Dedifferentiated amniotic fluid mesenchymal stem cell (primary cell): ENCODE data around the gene EP300.
"Not testable (repeated sequence)": the region's sequence is repeated elsewhere in the genome, so short reads cannot be mapped to it uniquely, and the experiment has no call there.

Experiments used
- DNase-seq: peaks from one replicate; pipeline ENCODE4 v3.0.0-alpha.2; 2016; ENCODE audit errors: extremely low spot score

EP300 gene

GRCh38 chr22:41085842-41086241 is 6.5 kb upstream of the EP300 start:
- DNase-seq: no peak

DNA sequence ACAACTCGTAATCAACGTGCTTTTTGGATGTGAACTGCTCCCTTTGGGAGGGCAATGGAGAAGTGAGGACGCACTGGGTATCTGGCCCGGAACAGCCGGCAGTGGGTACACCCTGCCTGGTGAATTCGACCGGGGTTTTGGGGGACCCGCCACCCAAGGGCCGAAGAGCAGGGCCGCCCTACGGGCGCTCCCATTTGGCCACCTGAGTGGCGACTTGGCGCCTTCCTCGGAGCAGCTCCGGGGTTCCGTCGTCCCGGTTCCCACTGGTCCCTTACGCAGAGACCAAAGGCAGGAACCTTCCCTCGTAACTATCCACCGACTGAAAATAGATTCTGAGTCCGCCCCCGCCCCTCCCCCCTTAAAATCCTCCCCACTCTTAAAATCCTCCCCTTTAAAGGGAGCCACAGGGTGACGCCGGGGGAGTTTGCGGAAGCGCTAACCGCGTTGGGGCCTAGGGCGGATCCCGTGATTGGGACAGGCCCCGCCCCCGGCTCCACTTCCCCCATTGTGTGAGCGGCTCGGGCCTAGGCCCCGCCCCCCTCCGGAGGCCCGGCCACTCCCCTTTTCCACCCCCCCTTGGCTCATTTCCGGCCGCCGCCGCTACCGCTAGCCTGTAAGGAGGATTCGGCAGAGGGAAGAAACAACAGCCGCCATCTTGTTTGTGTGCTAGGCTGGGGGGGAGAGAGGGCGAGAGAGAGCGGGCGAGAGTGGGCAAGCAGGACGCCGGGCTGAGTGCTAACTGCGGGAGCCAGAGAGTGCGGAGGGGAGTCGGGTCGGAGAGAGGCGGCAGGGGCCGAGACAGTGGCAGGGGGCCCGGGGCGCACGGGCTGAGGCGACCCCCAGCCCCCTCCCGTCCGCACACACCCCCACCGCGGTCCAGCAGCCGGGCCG is 1.0 kb upstream of the EP300 start:
- DNase-seq: peak; percentile 97

GRCh38 chr22:41092847-41093411 is 537 bp downstream of the EP300 start:
- DNase-seq: peak; percentile 23

GRCh38 chr22:41094041-41094593 is 1.7 kb downstream of the EP300 start:
- DNase-seq: peak; percentile 23

DNA sequence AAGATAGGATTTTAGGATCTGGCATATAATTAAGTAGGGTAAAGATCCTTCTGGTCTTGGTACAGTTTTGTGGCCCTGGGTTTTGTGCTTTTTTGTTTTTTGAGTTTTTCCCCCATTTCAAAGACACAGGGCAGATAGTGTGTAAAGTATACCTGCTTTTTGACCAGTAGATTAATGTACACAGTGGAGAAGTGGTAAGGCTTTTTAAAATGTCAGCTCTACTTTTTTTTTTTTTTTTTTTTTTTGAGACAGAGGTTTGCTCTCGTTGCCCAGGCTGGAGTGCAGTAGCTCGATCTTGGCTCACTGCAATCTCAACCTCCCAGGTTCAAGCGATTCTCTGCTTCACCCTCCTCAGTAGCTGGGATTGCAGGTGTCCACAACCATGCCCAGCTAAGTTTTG is 4.0 kb downstream of the EP300 start:
- no peak for DNase-seq

- no peak for DNase-seq
Observed at GRCh38 chr22:41096841-41097240, 4.4 kb downstream of the EP300 start.

DNA sequence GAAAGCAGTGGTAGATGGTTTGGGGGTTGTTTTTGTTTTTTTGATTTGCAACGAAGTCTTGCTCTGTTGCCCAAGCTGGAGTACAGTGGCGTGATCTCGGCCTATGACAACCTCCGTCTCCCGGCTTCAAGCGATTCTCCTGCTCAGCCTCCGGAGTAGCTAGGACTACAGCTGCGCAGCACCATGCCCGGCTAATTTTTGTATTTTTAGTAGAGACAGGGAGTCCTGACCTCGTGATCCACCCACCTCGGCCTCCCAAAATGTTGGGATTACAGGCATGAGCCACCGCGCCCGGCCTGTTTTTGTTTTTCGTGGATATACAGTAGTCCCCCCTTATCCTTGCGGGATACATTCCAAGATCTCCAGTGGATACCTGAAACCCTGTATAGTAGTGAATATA is 6.6 kb downstream of the EP300 start:
- DNase-seq: no peak

DNA sequence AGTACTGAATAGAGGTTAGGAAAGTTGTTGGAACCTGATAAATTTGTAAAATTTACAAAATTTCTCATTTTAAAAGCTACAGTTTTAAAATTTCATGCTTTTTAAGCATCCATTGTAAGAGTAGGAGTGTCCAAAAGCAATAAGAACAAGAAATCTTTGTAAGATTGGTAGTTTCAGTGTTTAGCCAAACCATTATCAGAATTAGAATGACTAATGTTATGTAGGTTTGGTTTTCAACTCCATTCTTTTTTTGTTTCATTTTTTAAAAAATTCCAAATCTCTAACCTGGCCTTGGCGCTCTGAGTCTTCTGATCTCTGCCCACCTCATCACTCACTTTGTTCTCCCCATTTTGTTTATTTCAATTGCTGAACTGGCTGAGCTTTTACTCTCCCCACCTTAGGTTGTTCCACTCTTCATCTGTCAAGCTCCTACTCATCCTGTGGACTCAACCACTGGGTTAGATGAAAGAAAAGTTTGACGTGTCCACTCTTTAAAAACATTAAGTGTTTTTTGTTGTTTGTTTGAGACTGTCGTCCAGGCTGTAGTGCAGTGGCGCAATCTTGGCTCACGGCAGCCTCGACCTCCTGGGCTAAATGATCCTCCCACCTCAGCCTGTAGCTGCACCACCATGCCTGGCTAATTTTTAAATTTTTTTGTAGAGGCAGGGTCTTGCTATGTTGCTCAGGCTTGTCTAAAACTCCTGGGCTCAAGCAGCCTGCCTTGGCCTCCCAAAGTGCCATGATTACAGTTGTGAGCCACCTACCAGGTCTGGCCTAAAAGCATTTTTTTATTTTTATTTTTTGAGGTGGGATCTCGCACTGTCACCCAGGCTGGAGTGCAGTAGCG is 14.0 kb downstream of the EP300 start:
- DNase-seq: no peak

DNA sequence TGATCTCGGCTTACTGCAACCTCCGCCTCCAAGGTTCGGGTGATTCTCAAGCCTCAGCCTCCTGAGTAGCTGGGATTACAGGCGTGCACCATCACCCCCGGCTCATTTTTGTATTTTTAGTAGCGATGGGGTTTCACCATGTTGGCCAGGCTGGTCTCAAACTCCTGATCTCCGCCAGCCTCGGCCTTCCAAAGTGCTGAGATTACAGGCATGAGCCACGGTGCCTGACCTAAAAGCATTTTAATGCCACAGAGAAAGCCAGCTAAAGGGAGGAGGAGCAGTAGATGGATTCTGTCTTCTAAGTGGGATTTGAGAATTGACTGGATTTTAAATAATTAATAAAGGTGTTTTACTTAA is 14.6 kb downstream of the EP300 start:
- DNase-seq: not testable (repeated sequence)

DNA sequence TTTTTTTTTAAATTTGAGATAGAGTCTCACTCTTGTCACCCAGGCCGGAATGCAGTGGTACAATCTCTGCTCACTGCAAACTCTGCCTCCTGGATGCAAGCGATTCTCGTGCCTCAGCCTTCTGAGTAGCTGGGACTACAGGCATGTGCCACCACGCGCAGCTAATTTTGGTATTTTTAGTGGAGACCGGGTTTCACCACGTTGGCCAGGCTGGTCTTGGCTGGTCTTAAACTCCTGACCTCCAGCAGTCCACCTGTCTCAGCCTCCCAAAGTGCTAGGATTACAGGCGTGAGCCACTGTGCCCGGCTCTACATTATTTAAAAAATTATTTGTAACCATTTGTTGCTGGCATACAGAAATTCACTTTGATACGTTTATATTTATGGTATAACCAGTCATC is 18.6 kb downstream of the EP300 start:
- no peak for DNase-seq

DNA sequence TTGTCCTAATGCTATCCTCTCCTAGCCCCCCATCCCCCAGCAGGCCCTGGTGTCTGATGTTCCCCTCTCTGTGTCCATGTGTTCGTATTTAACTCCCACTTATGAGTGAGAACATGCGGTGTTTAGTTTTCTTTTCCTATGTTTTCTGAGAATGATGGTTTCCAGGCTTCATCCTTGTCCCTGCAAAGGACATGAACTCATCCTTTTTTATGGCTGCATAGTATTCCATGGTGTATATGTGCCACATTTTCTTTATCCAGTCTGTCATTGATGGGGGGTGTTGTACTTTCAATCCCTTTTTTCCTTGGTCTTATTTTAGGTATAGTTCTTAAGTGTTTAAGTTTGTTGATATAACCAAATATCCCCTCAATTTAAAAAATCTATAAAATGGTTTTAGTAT is 23.9 kb downstream of the EP300 start:
- DNase-seq: no peak

DNA sequence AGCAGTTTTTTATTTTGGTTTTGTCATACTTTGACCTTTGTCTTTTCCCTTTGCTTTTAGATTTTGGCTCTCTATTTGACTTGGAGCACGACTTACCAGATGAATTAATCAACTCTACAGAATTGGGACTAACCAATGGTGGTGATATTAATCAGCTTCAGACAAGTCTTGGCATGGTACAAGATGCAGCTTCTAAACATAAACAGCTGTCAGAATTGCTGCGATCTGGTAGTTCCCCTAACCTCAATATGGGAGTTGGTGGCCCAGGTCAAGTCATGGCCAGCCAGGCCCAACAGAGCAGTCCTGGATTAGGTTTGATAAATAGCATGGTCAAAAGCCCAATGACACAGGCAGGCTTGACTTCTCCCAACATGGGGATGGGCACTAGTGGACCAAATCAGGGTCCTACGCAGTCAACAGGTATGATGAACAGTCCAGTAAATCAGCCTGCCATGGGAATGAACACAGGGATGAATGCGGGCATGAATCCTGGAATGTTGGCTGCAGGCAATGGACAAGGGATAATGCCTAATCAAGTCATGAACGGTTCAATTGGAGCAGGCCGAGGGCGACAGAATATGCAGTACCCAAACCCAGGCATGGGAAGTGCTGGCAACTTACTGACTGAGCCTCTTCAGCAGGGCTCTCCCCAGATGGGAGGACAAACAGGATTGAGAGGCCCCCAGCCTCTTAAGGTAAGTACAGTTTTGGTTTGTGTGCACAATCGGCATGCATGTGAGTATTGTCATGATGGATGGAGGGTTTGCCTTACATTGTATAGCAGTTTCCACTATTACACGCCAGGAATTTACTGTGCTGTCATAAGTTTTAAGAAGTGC is 25.0 kb downstream of the EP300 start:
- DNase-seq: no peak

DNA sequence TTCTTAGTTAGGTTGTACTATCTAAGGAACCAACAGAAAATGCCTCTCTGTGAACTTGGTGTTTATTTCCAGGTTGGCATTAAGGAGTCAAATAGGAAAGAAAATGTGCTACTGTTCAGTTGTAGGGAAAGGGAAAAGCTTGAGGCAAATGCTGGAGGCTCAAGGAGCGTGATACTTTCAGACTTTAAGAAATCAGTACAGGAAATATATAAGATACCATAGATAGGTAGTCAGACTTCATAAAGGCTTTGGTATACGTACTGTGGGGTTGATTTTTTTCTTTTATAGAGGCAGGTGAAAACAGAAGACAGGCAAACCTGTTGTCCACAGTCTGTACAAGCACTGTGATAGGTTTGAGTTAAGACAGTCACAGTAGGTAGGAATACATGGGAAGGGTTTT is 30.8 kb downstream of the EP300 start:
- DNase-seq: no peak

DNA sequence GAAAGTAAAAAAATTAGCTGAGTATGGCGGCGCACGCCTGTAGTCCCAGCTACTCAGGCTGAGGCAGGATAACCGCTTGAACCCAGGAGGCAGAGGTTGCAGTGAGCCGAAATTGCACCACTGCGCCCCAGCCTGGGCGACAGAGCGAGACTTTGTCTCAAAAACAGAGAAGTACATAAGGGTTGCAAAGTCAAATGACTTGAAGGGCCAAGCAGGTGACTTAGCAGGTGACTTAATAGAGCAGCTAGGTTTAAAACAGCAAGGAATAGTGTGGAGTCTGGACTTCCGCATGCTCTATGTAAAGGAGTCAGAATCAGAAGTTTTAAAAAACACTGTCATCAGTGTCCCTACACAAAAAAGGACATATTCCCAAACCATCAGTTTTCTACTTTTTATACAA is 31.7 kb downstream of the EP300 start:
- DNase-seq: no peak

- no peak for DNase-seq
Observed at GRCh38 chr22:41127451-41127850, 35.1 kb downstream of the EP300 start.

DNA sequence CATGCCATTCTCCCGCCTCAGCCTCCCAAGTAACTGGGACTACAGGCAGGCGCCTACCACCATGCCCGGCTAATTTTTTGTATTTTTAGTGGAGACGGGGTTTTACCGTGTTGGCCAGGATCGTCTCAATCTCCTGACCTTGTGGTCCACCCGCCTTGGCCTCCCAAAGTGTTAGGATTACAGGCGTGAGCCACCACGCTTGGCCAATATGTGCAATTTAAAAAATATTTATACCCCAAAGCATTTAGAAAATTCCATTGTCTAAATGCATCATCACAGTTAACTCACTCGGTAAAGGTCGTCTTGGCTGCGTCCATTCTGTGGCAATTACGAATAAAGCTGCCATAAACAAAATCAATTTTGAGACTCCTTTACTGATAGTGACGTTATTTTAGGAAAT is 36.2 kb downstream of the EP300 start:
- no peak for DNase-seq

- DNase-seq: no peak
Observed at GRCh38 chr22:41132550-41132949, 40.2 kb downstream of the EP300 start.

DNA sequence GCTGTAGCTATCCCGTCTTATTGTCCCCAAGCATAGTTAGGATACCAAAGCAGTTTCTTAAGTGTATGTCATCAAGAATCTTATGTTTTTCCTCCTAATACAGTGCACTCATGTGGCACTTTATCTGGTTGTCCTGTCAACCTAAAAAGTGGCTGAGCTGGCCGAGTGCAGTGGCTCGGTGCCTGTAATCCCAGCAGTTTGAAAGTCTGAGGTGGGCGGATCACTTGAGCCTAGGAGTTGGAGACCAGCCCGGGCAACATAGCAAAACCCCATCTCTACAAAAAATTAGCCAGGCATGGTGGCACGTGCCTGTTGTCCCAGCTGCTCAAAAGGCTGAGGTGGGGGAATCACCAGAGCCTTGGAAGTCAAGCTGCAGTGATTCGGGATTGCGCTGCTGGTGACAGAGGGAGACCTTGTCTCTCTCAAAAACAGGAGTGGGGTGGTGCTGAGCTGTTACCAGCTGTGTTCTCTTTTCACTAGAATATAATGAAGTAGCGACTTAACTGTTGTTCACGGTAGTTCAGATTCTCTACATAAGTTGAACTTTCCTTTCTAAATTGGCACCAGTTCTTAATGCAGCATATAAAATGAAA is 48.1 kb downstream of the EP300 start:
- DNase-seq: no peak

DNA sequence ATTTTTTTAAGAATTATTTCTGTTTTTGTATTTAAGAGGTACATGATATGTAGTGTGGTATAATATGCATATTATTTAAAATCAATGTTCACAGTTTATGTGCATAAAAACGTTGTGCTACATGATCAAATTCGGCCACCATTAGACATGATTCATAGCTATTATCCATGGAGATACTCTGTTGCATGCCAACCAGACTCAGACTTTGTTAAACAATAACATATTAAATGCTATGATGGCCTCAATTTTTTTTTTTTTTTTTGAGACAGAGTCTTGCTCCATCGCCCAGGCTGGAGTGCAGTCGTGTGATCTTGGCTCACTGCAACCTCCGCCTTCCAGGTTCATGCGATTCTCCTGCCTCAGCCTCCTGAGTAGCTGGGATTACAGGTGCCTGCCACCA is 53.5 kb downstream of the EP300 start:
- not testable (repeated sequence) for DNase-seq

GRCh38 chr22:41146573-41146972 is 54.2 kb downstream of the EP300 start:
- no peak for DNase-seq

GRCh38 chr22:41147722-41148121 is 55.3 kb downstream of the EP300 start:
- DNase-seq: no peak
